ENCODE results near the gene BHLHE41.

The BHLHE41 gene

GRCh38 chr12:26108915-26109314 is 15.9 kb downstream of the BHLHE41 start:
- no peak for TF ChIP-seq CTCF (IDR thresholded peaks at IDR 0.05; ENCODE audit: low read depth, low read length, missing control alignments)
- H3K4me3 ChIP-seq (replicated peaks; ENCODE audit: low read depth, low read length) = no peak overlapping the region
- DNase-seq (ENCODE audit: extremely low read depth, low read depth) = no peak

GRCh38 chr12:26106347-26106746 is 18.5 kb downstream of the BHLHE41 start:
- TF ChIP-seq CTCF (IDR thresholded peaks at IDR 0.05; ENCODE audit: low read depth, low read length, missing control alignments) = no peak
- H3K4me3 ChIP-seq (replicated peaks; ENCODE audit: low read depth, low read length) = no peak overlapping the region
- DNase-seq (ENCODE audit: extremely low read depth, low read depth) = no peak

- TF ChIP-seq CTCF (IDR thresholded peaks at IDR 0.05; ENCODE audit: low read depth, low read length, missing control alignments) = no peak
- DNase-seq (ENCODE audit: extremely low read depth, low read depth) = no peak
- no peak overlapping the region for H3K4me3 ChIP-seq (replicated peaks; ENCODE audit: low read depth, low read length)
Observed at GRCh38 chr12:26102953-26103352, 21.9 kb downstream of the BHLHE41 start.

- TF ChIP-seq CTCF (IDR thresholded peaks at IDR 0.05; ENCODE audit: low read depth, low read length, missing control alignments) = no peak
- H3K4me3 ChIP-seq (replicated peaks; ENCODE audit: low read depth, low read length) = no peak overlapping the region
- DNase-seq (ENCODE audit: extremely low read depth, low read depth) = no peak
Observed at GRCh38 chr12:26101763-26102162, 23.1 kb downstream of the BHLHE41 start.

- DNase-seq (ENCODE audit: extremely low read depth, low read depth) = no peak
- TF ChIP-seq CTCF (IDR thresholded peaks at IDR 0.05; ENCODE audit: low read depth, low read length, missing control alignments) = no peak
- H3K4me3 ChIP-seq (replicated peaks; ENCODE audit: low read depth, low read length) = no peak overlapping the region
Observed at GRCh38 chr12:26101350-26101734, 23.5 kb downstream of the BHLHE41 start.

GRCh38 chr12:26100666-26101349 is 24.0 kb downstream of the BHLHE41 start:
- DNase-seq (ENCODE audit: extremely low read depth, low read depth) = no peak
- no peak for TF ChIP-seq CTCF (IDR thresholded peaks at IDR 0.05; ENCODE audit: low read depth, low read length, missing control alignments)
- H3K4me3 ChIP-seq (replicated peaks; ENCODE audit: low read depth, low read length) = no peak overlapping the region

Measured in HFF-Myc (cell line).